Caco-2 (cell line): ENCODE measurements around the gene LAPTM5. TPM values are rescaled to one million over a fixed set of nuclear protein-coding genes. Genes with fewer than 3 reads are reported as not detected.

Experiments used
- BruUV-seq: library from RNA; stranded (reverse); fragments of 400-500 nt; replicated peaks from 2 replicates; lab custom pipeline; 2021; lab: Mats Ljungman, UMichigan
- CTCF ChIA-PET: fragments of 300-600 bp; sonication (Branson Sonifier 250); formaldehyde crosslinking; loops from one replicate; lab custom pipeline; 2022; ENCODE audit warnings: antibody characterized with exemption; lab: Charles Lee
- POLR2A ChIA-PET: fragments of 300-600 bp; sonication (Branson Sonifier 250); formaldehyde crosslinking; loops from one replicate; lab custom pipeline; 2022; ENCODE audit warnings: antibody characterized with exemption; lab: Charles Lee
- DNase-seq, 2 experiments: peaks; one replicate each; pipeline versions ENCODE4 v3.0.0 to v3.0.0-alpha.2; 2020 to 2022
- H3K27me3 ChIP-seq: replicated peaks from 2 replicates; pipeline ENCODE4 v1.6.0; 2011; ENCODE audit warnings: low read length; ENCODE audit not compliant: control insufficient read depth, insufficient read depth
- H3K36me3 ChIP-seq: 2 replicates; pipeline ENCODE4 v1.5.1; 2011; ENCODE audit warnings: low read length; ENCODE audit not compliant: control insufficient read depth, insufficient read depth
- H3K4me1 ChIP-seq: fragments of 250-450 bp; sonication (Bioruptor Pico); 2 replicates; pipeline ENCODE4 v1.5.1; 2020; ENCODE audit warnings: mild to moderate bottlenecking
- H3K4me3 ChIP-seq: 2 replicates; pipeline ENCODE4 v1.5.1; 2011; ENCODE audit warnings: low read depth, mild to moderate bottlenecking, control low read depth, low read length
- H3K9me3 ChIP-seq: fragments of 250-450 bp; sonication (Bioruptor Pico); 2 replicates; pipeline ENCODE4 v1.5.1; 2020; ENCODE audit warnings: mild to moderate bottlenecking, moderate library complexity
- H3K27ac Mint-ChIP-seq: one replicate; pipeline ENCODE4 v1.8.0; 2022; ENCODE audit warnings: mixed read lengths; ENCODE audit not compliant: unreplicated experiment
- H3K27me3 Mint-ChIP-seq: one replicate; pipeline ENCODE4 v1.8.0; 2022; ENCODE audit warnings: mixed read lengths; ENCODE audit not compliant: insufficient read depth, unreplicated experiment
- H3K36me3 Mint-ChIP-seq: one replicate; pipeline ENCODE4 v1.8.0; 2022; ENCODE audit warnings: mild to moderate bottlenecking, mixed read lengths; ENCODE audit not compliant: insufficient read depth, unreplicated experiment
- H3K4me1 Mint-ChIP-seq: one replicate; pipeline ENCODE4 v1.8.0; 2022; ENCODE audit warnings: low read depth, mixed read lengths; ENCODE audit not compliant: unreplicated experiment
- H3K4me3 Mint-ChIP-seq: one replicate; pipeline ENCODE4 v1.8.0; 2022; ENCODE audit warnings: mild to moderate bottlenecking, moderate library complexity, mixed read lengths; ENCODE audit not compliant: unreplicated experiment
- H3K9me3 Mint-ChIP-seq: one replicate; pipeline ENCODE4 v1.8.0; 2022; ENCODE audit warnings: mixed read lengths; ENCODE audit not compliant: unreplicated experiment
- intact Hi-C: fragments of 100-400 bp; cut with micrococcal nuclease; formaldehyde crosslinking; loops from one replicate; pipeline ENCODE4 v1.10.0; 2022; ENCODE audit not compliant: unreplicated experiment
- total RNA-seq: library from RNA; stranded (reverse); gene quantifications from 2 replicates; pipeline ENCODE4 v1.2.3, GENCODE V29; 2022
- TF ChIP-seq, protein P1 (sequence below), 2 experiments: fragments of 200-600 bp in 1 of 2; IDR thresholded peaks; 1 replicate in 1 of 2; 2 replicates in 1 of 2; pipeline versions ENCODE4 v1.5.1 to v1.8.0; 2011 to 2022; ENCODE audit warnings: antibody characterized with exemption in 1 of 2, control low read depth in 1 of 2, inconsistent platforms in 1 of 2, low read depth in 1 of 2, low read length in 1 of 2, mild to moderate bottlenecking in 1 of 2, moderate library complexity in 1 of 2; ENCODE audit not compliant: insufficient read depth in 1 of 2, severe bottlenecking in 1 of 2, unreplicated experiment in 1 of 2

The LAPTM5 gene
- total RNA-seq, 1 experiment from 2014 or later, result not detected

DNA sequence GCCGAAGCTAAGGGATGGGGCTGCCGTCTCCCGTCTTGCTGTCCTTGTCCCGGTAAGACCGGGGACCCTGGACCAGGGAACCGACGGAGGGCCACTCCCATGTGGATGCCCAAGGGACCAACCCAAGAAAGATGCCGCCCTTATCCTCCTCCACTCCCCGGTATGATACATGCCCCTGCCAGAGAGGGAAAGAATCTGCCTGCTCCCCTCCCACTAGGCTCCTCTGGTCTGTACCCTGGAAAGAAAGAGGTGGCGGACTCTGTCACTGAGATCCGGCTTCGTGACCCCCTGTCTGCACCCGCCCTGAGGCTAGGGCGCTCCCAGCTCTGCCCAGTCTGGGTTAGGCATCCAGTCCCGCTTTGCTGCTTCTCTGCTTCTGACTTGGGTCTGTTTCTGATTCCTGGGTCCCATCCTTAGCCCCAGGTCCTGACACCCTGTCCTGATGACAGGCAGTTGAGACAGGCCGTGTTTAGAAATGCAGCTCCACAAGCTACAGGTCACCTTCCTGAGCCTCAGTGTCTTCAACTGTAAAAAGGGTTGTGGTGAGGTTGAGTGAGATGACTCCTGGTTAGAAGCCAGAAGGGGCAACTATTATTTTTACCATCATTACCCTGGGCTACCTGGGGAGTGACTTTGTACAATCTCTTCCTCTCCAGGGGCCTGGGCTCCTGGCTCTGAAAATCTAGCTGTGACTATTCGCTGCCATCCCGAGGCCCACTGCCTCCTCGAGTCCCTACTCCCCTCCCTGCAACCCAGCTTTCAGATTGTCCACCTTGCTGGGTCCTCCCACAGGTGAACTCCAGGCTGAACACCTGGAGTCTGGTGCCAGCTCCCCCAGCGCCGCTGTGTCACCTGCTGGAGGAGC, 37.9 kb downstream of the LAPTM5 start:
- no peaks in the 10 kb centered on the region for H3K27me3 ChIP-seq
- H3K4me3 Mint-ChIP-seq, result peak overlapping the region; percentile 79
- peak in 1 of 2 experiments; percentile 74 for DNase-seq
- H3K27ac Mint-ChIP-seq, result no peak overlapping the region
- no peaks in the 10 kb centered on the region for H3K36me3 ChIP-seq
- no peaks in the 10 kb centered on the region for H3K9me3 Mint-ChIP-seq
- CTCF ChIA-PET, result interaction anchor here (0.6 to 2.4 kb wide), 7 partner anchors 24 to 191 kb away, joined by 3 to 96 read pairs (median 6); no protein-coding TSS in a partner anchor
- H3K4me3 ChIP-seq, result peak overlapping the region; percentile 75
- no peaks in the 10 kb centered on the region for H3K4me1 Mint-ChIP-seq
- intact Hi-C loops, result loop anchor here (1.0 kb wide), 3 partner anchors 60 to 192 kb away; no protein-coding TSS in a partner anchor
- H3K9me3 ChIP-seq, result no peaks in the 10 kb centered on the region
- TSS peak; percentile 38 for BruUV-seq
- H3K27me3 Mint-ChIP-seq, result no peaks in the 10 kb centered on the region
- peaks cover 8% of the 10 kb centered on the region for H3K36me3 Mint-ChIP-seq
- TF ChIP-seq, protein P1, sequence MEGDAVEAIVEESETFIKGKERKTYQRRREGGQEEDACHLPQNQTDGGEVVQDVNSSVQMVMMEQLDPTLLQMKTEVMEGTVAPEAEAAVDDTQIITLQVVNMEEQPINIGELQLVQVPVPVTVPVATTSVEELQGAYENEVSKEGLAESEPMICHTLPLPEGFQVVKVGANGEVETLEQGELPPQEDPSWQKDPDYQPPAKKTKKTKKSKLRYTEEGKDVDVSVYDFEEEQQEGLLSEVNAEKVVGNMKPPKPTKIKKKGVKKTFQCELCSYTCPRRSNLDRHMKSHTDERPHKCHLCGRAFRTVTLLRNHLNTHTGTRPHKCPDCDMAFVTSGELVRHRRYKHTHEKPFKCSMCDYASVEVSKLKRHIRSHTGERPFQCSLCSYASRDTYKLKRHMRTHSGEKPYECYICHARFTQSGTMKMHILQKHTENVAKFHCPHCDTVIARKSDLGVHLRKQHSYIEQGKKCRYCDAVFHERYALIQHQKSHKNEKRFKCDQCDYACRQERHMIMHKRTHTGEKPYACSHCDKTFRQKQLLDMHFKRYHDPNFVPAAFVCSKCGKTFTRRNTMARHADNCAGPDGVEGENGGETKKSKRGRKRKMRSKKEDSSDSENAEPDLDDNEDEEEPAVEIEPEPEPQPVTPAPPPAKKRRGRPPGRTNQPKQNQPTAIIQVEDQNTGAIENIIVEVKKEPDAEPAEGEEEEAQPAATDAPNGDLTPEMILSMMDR (IDR thresholded peaks at IDR 0.05; ENCODE audit: insufficient read depth in 1 of 2, low read depth in 1 of 2, low read length in 1 of 2, severe bottlenecking in 1 of 2, unreplicated experiment in 1 of 2), result no peak
- POLR2A ChIA-PET, result no interaction called here
- H3K4me1 ChIP-seq, result no peaks in the 10 kb centered on the region

DNA sequence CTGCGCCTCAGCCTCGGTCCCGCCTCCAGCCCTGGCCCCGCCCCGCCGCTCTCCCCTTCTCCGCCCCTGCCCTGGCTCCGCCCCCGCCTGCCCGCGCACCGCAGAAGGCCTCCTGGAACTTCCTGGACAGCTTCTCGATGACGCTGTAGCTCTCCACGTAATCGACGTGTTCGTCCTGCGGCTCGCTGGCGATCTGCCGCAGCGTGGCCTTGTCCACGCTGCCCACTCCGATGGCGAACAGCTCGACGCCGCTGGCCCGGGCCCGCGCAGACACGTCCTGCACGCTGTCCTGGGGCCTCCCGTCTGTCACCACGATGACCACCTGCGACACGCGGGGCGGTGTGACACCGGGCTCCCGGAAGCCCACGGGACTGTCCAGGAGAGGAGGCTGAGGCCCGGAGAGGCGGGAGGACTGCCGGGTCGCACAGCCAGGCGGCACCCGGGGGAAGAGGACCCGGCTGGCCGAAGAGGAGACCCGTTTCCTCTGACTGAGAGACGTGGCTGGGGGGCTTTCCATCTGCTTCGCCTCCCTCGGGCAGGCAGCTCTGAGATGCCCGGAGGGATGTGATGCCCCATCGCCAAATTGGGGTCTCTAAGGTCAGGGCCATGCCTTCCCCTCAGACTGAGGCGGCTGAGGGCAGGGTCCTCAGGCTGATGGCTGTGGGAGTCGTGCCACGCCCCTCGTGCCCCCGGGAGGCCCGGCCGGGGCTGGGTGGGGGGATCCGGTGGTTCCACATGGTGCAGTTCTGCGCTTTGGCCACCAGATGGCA, 38.8 kb downstream of the LAPTM5 start:
- Mint-ChIP-seq H3K9me3 (no peaks in the 10 kb centered on the region), H3K4me3 (peak overlapping the region; percentile 79), H3K4me1 (no peaks in the 10 kb centered on the region), H3K27ac (peak overlapping the region; percentile 87), H3K36me3 (peaks cover 8% of the 10 kb centered on the region), H3K27me3 (no peaks in the 10 kb centered on the region)
- Histone ChIP-seq H3K36me3 (no peaks in the 10 kb centered on the region), H3K27me3 (no peaks in the 10 kb centered on the region), H3K9me3 (no peaks in the 10 kb centered on the region), H3K4me1 (no peaks in the 10 kb centered on the region), H3K4me3 (peak overlapping the region; percentile 75)
- TF ChIP-seq, protein P1 (IDR thresholded peaks at IDR 0.05; ENCODE audit: insufficient read depth in 1 of 2, low read depth in 1 of 2, low read length in 1 of 2, severe bottlenecking in 1 of 2, unreplicated experiment in 1 of 2), result peak; percentile 68 to 80
- BruUV-seq, result no TSS peak
- peak in 1 of 2 experiments; percentile 90 for DNase-seq
- CTCF ChIA-PET, result interaction anchor here (0.6 to 2.4 kb wide), 12 partner anchors 40 to 1594 kb away, joined by 3 to 96 read pairs (median 4); no protein-coding TSS in a partner anchor
- intact Hi-C loops, result loop anchor here (1.0 kb wide), 3 partner anchors 60 to 192 kb away; no protein-coding TSS in a partner anchor
- POLR2A ChIA-PET, result interaction anchor here (0.6 kb wide), 2 partner anchors 40 to 61 kb away, joined by 3 to 5 read pairs; no protein-coding TSS in a partner anchor
